GM12864 (cell line): ENCODE data around the gene GDF9.

Experiments used
- DNase-seq: peaks from one replicate; pipeline ENCODE4 v3.0.0-alpha.2; 2011; ENCODE audit warnings: low read depth
- H3K4me3 ChIP-seq: 2 replicates; pipeline ENCODE4 v1.5.1; 2011; ENCODE audit warnings: mild to moderate bottlenecking, low read depth, low read length, control low read depth
- TF ChIP-seq, protein P1 (sequence below): IDR thresholded peaks from 2 replicates; pipeline ENCODE4 v1.5.1; 2011; ENCODE audit warnings: low read depth, mild to moderate bottlenecking, moderate library complexity, low read length, control low read depth, inconsistent platforms; ENCODE audit errors: missing control alignments

GDF9 gene

DNA sequence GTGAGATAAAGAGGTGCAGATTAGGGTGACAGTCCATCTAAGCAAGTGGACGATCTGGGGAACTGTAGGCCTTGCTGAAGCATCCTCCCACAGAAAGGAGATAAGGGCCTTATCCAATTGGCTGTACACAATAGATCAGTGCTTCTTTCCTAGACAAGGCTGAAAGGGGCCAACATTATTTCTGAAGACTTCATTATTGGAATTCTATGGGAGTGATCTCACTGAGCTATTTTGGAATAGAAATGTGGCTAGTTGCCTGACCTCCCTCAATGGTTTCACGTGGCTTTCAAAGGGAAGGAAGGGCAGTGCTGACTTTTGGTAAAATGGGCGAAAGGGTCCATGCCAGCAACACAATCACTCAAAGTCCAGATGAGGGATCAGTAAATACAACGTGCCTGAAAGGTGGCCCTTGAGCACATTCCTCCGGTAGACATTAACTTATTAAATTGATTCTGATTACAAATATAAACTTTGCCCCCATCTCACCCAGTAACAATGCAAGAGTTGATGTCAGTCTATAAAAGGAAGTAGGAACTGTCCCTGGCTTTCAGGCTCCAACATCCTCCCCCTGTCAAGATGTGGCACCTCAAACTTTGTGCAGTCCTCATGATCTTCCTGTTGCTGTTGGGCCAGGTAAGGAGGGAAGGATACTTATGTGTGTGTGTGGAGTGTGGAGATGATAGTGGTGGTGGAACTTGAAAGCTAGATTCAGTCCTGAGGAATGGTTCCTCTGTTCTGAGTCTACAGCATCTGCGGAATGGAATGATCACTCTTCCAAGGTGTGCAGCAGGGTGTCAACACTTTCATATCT, 7.1 kb upstream of the GDF9 start, which contains the start of gene LEAP2:
TSS of gene LEAP2 (plus strand) at position 550 of the 811 bp plus-strand sequence. CDS start at position 577, 27 bp downstream.
- TF ChIP-seq, protein P1, sequence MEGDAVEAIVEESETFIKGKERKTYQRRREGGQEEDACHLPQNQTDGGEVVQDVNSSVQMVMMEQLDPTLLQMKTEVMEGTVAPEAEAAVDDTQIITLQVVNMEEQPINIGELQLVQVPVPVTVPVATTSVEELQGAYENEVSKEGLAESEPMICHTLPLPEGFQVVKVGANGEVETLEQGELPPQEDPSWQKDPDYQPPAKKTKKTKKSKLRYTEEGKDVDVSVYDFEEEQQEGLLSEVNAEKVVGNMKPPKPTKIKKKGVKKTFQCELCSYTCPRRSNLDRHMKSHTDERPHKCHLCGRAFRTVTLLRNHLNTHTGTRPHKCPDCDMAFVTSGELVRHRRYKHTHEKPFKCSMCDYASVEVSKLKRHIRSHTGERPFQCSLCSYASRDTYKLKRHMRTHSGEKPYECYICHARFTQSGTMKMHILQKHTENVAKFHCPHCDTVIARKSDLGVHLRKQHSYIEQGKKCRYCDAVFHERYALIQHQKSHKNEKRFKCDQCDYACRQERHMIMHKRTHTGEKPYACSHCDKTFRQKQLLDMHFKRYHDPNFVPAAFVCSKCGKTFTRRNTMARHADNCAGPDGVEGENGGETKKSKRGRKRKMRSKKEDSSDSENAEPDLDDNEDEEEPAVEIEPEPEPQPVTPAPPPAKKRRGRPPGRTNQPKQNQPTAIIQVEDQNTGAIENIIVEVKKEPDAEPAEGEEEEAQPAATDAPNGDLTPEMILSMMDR, result no peak
- DNase-seq, result no peak
- H3K4me3 ChIP-seq, result no peak within 1 kb of the TSS

GRCh38 chr5:132872788-132873118, 6.5 kb upstream of the GDF9 start:
- TF ChIP-seq, protein P1, result no peak
- H3K4me3 ChIP-seq, result no peak overlapping the region
- no peak for DNase-seq

DNA sequence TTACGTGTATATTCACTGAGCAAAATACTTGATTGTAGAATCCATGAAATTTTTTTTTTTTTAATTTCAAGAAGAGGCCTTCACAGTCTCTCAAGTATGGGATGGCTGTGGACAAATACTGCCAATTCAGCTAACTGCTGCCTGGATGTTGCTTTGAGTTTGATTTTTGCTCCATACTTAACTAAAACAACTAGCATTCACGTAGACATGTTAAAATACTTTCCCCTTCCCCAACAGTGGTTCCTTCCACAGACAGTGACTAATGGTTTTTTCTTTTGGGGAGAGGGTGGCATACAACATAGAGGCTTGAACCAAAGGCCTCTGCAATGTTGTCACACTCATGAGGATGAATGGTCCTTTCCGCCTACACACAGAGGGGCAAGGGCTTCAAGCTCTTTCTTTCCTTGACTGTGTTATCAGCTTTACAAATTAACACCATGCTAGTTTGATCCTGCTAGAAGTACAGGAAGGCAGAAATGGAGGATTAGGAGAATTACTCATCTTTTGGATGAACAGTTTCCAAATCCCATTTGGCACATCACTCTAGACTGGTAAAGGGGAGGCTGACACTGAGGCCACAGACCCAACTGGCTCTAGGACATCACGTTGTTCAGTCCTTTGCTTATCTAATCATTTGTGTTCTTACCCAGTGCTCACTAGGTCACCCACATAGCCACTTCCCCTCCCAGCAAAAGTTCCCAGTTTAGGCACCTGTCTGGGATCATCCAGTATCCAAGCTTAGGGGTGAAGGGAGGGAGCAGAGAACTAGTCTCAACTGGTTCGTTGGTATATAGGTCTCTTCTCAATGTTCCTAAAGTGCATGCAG, 5.4 kb upstream of the GDF9 start:
- DNase-seq, result no peak
- H3K4me3 ChIP-seq, result no peak overlapping the region
- TF ChIP-seq, protein P1, result no peak

GRCh38 chr5:132870801-132871200, 4.5 kb upstream of the GDF9 start:
- TF ChIP-seq, protein P1, result no peak
- no peak for DNase-seq
- no peak overlapping the region for H3K4me3 ChIP-seq

DNA sequence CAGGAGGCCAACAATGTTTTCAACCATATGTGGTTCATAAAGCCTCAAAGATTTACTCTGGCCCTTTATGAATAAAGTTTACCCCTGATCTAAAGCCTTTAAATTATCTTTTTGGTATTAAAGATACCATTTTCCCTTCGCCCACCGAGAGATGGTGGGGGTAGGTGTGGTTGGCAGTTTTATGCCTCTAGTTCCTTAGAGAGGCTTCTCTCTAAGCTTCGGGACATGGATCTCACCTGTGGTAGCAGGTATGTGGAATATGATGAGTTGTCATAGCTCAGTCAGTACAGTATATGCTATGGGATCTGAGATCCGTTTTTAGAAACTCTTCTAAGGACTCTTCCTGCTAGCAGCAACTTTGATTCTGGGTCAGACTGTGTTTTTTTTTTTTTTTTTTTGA, 2.5 kb upstream of the GDF9 start:
- H3K4me3 ChIP-seq, result no peak overlapping the region
- DNase-seq, result no peak
- TF ChIP-seq, protein P1, result no peak

DNA sequence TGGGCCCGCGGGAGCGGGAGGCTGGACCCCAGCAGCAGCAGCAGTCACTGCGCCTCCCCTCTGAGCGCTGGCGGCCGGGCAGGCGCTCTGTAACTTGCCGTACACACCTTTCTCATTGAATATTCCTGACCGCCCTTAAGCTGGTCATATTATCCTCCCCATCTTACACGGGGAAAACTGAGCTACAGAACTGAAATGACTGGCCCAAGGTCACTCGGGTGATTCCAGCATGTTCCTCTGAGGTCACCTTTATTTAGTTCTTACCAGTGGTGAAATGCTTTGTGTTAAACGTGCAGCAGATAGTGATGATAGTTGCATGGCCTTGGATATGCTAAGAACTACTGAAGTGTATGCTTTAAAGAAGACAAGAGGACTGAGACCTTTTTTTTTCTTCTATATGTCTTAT, 780 bp upstream of the GDF9 start:
- DNase-seq, result no peak
- TF ChIP-seq, protein P1, result no peak
- H3K4me3 ChIP-seq, result peak overlapping the region; percentile 73
